ENCODE results near the gene FAM89B. TPM values are rescaled to one million over a fixed set of nuclear protein-coding genes. Genes with fewer than 3 reads are reported as not detected.

Gene FAM89B
- total and polyA plus RNA-seq, 2 of the 8 experiments (the other 6 are each of a cell fraction or from before 2014, with no cell fraction given): 15.8 to 32.4 TPM

DNA sequence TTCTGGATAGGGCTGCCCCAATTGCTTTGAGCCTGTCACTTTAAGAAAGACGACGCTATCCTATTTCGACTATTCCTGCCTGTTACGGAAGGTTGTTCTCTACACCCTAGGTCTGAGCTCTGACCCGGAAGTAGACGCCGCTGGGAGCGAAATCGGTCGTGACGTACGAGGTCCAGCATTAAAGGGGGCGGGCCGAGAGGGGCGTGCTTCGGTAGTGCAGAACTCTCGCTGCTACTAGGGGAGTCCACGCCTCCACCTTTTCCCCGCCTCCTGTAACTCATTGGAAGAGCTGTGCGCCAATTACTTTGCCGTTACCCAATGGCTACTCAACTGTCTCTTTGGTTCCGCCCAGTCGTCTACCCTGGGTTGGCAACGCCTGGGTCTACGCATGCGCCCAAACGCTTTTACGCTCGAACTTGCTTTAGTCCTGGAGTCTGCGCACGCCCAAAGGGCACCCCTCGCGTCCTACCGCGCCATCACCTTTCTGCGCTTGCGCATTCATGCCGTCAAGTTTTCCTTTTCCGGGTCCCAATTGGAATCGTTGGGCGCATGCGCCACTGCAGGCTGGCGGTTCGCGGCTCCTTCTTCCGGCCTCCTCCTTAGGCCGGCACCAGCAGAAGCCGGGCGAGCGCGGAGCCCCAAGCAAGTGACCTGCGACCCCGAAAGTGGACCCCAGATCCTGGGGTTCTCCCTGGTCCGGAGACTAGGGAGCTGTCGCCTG is 43.1 kb downstream of the FAM89B start, which contains the start of gene PCNX3 (continued):
- TF ChIP-seq CHD1 (IDR thresholded peaks at IDR 0.05; ENCODE audit: low read depth, low read length): no peak
- TF ChIP-seq POU5F1 (IDR thresholded peaks at IDR 0.05; ENCODE audit: low read depth, low read length): no peak
- TF ChIP-seq POLR2AphosphoS5 (IDR thresholded peaks at IDR 0.05; ENCODE audit: low read depth, low read length): no peak; the same call in 1 of the 2 replicates
- TF ChIP-seq TBP (IDR thresholded peaks at IDR 0.05; ENCODE audit: low read depth, low read length): peak; percentile 11
- no peak for TF ChIP-seq KDM1A (IDR thresholded peaks at IDR 0.05; ENCODE audit: borderline replicate concordance, low read length)
- TF ChIP-seq RAD21 (IDR thresholded peaks at IDR 0.05 in 1 of 2, conservative IDR thresholded peaks at IDR 0.05 in 1 of 2; ENCODE audit: low read depth in 2 of 2, low read length in 2 of 2): no peak
- TF ChIP-seq TEAD4 (IDR thresholded peaks at IDR 0.05; ENCODE audit: low read depth, low read length): no peak
- peak; percentile 99 for TF ChIP-seq SP1 (IDR thresholded peaks at IDR 0.05; ENCODE audit: low read depth, low read length)
- TF ChIP-seq EP300 (IDR thresholded peaks at IDR 0.05; ENCODE audit: borderline replicate concordance in 1 of 2, low read depth in 2 of 2, low read length in 2 of 2): peak in 1 of 2 experiments; percentile 46; a peak in 1 of 3 replicates
- TF ChIP-seq HDAC6 (IDR thresholded peaks at IDR 0.05; ENCODE audit: low read depth, low read length): no peak
- TF ChIP-seq EGR1 (IDR thresholded peaks at IDR 0.05; ENCODE audit: borderline replicate concordance, low read depth, low read length): peak; percentile 79; the same call in 1 of the 2 replicates
- TF ChIP-seq KDM4A (IDR thresholded peaks at IDR 0.05; ENCODE audit: low read depth, low read length, severe bottlenecking): no peak
- TF ChIP-seq ASH2L (IDR thresholded peaks at IDR 0.05; ENCODE audit: low read length): no peak
- no peak for TF ChIP-seq EZH2 (IDR thresholded peaks at IDR 0.05; ENCODE audit: low read depth, low read length, severe bottlenecking)
- TF ChIP-seq GTF2F1 (IDR thresholded peaks at IDR 0.05; ENCODE audit: borderline replicate concordance, low read depth, low read length): no peak
- no peak for TF ChIP-seq MAFK (IDR thresholded peaks at IDR 0.05; ENCODE audit: low read depth, low read length)
- peak; percentile 93 for TF ChIP-seq CREB1 (IDR thresholded peaks at IDR 0.05)
- no peak for TF ChIP-seq CBX5 (IDR thresholded peaks at IDR 0.05; ENCODE audit: low read depth, low read length)
- no peak for TF ChIP-seq JUN (IDR thresholded peaks at IDR 0.05; ENCODE audit: low read depth, low read length)
- TF ChIP-seq, protein P1, sequence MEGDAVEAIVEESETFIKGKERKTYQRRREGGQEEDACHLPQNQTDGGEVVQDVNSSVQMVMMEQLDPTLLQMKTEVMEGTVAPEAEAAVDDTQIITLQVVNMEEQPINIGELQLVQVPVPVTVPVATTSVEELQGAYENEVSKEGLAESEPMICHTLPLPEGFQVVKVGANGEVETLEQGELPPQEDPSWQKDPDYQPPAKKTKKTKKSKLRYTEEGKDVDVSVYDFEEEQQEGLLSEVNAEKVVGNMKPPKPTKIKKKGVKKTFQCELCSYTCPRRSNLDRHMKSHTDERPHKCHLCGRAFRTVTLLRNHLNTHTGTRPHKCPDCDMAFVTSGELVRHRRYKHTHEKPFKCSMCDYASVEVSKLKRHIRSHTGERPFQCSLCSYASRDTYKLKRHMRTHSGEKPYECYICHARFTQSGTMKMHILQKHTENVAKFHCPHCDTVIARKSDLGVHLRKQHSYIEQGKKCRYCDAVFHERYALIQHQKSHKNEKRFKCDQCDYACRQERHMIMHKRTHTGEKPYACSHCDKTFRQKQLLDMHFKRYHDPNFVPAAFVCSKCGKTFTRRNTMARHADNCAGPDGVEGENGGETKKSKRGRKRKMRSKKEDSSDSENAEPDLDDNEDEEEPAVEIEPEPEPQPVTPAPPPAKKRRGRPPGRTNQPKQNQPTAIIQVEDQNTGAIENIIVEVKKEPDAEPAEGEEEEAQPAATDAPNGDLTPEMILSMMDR (IDR thresholded peaks at IDR 0.05; ENCODE audit: control extremely low read depth in 1 of 3, insufficient read depth in 1 of 3, low read depth in 1 of 3, low read length in 3 of 3): no peak
- TF ChIP-seq BACH1 (IDR thresholded peaks at IDR 0.05; ENCODE audit: low read length): no peak
- TF ChIP-seq, protein P2, sequence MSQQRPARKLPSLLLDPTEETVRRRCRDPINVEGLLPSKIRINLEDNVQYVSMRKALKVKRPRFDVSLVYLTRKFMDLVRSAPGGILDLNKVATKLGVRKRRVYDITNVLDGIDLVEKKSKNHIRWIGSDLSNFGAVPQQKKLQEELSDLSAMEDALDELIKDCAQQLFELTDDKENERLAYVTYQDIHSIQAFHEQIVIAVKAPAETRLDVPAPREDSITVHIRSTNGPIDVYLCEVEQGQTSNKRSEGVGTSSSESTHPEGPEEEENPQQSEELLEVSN (IDR thresholded peaks at IDR 0.05): no peak

Data from H1 (cell line).